Colonic mucosa (tissue), 4 donors: ENCODE data around the gene RREB1. TPM values are rescaled to one million over a fixed set of nuclear protein-coding genes. Genes with fewer than 3 reads are reported as not detected.

Experiments used
- DNase-seq: peaks from one replicate; pipeline ENCODE4 v3.0.0-alpha.2; 2020
- H3K27ac ChIP-seq: fragments of 200-600 bp; one replicate; pipeline ENCODE4 v1.8.0; 2021
- H3K27me3 ChIP-seq: fragments of 200-600 bp; one replicate; pipeline ENCODE4 v1.8.0; 2021
- H3K36me3 ChIP-seq: fragments of 200-600 bp; one replicate; pipeline ENCODE4 v1.8.0; 2021
- H3K4me1 ChIP-seq: fragments of 200-600 bp; one replicate; pipeline ENCODE4 v1.8.0; 2021; ENCODE audit warnings: mild to moderate bottlenecking
- H3K4me3 ChIP-seq: fragments of 200-600 bp; one replicate; pipeline ENCODE4 v1.8.0; 2021
- H3K9ac ChIP-seq, 2 donors: one replicate each; pipeline ENCODE4 v1.7.0; 2013; ENCODE audit warnings: control low read depth in 2 of 2, low read depth in 2 of 2, low read length in 2 of 2
- H3K9me3 ChIP-seq: fragments of 200-600 bp; one replicate; pipeline ENCODE4 v1.8.0; 2021
- intact Hi-C: fragments of 100-400 bp; cut with DNase I; formaldehyde crosslinking; loops from one replicate; pipeline ENCODE4 v1.14.1; 2022
- total RNA-seq, 2 donors: library from RNA; stranded (reverse); fragmentation: NEBNext Ultra II Directional in 1 of 2; extraction: Animal tissue kit (Norgen Biotek cat#: 25700) in 1 of 2; gene quantifications; one replicate each; pipeline ENCODE4 v1.2.1, GENCODE V29; 2021
- TF ChIP-seq, protein P1 (sequence below): fragments of 200-600 bp; IDR thresholded peaks from one replicate; pipeline ENCODE4 v1.8.0; 2022; ENCODE audit warnings: antibody characterized with exemption, mild to moderate bottlenecking
- donor health status: healthy.
- donor health status: DM: no; HTN: no; CAD: no.
- donor health status: DM: no; HTN: no; CAD: no.

The RREB1 gene
- 10 to 100 TPM; 79.0 to 81.3 TPM for total RNA-seq

DNA sequence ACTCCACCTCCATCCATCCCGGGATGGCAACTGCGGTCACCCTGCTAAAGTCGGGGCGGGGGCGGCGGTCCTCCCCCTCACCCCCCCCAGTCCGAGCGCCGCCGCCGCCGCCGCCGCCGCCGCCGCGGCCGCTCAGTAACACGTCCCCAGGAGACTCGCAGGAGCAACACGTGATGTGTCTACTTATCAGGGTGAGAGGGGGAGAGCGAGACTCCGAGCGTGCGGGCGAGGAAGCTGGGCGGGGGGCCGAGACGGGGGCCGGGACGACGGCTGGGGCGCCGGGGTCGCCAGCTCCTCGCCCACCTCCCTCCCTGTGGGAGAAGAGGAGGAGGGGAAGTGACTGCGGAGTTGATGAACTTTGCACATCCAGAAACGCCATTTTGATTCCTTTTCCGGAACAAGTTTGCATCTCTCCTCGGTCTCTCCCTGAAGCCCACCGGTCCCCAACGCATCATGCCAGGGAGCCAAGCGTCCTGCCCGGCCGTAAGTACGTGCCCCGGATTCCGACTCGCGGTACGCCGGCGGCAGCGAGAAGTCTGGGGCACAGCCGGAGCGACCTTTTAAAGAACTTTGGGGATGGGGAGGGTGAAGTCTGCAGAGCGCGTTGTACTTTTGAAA is at the start of gene RREB1:
Gene RREB1 (plus strand): TSS at position 384 of the 618 bp plus-strand sequence. CDS start 73,951 bp downstream, outside the sequence.
- H3K4me1 ChIP-seq: peaks cover 14% of the 10 kb centered on the region
- peak within 1 kb of the TSS; percentile 99 for H3K27ac ChIP-seq
- H3K9ac ChIP-seq: peak within 1 kb of the TSS; percentile 78 to 99
- DNase-seq: peak; percentile 80
- TF ChIP-seq, protein P1, sequence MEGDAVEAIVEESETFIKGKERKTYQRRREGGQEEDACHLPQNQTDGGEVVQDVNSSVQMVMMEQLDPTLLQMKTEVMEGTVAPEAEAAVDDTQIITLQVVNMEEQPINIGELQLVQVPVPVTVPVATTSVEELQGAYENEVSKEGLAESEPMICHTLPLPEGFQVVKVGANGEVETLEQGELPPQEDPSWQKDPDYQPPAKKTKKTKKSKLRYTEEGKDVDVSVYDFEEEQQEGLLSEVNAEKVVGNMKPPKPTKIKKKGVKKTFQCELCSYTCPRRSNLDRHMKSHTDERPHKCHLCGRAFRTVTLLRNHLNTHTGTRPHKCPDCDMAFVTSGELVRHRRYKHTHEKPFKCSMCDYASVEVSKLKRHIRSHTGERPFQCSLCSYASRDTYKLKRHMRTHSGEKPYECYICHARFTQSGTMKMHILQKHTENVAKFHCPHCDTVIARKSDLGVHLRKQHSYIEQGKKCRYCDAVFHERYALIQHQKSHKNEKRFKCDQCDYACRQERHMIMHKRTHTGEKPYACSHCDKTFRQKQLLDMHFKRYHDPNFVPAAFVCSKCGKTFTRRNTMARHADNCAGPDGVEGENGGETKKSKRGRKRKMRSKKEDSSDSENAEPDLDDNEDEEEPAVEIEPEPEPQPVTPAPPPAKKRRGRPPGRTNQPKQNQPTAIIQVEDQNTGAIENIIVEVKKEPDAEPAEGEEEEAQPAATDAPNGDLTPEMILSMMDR: no peak
- H3K27me3 ChIP-seq: no peaks in the 10 kb centered on the region
- H3K9me3 ChIP-seq: no peaks in the 10 kb centered on the region
- intact Hi-C loops: no loop called here
- peak within 1 kb of the TSS; percentile 92 for H3K4me3 ChIP-seq
- no peaks in the 10 kb centered on the region for H3K36me3 ChIP-seq

- H3K9ac ChIP-seq: peak overlapping the region; percentile 7 to 18
- peaks cover 3% of the 10 kb centered on the region for H3K4me1 ChIP-seq
- peak; percentile 85 for DNase-seq
- TF ChIP-seq, protein P1: no peak
- H3K36me3 ChIP-seq: no peaks in the 10 kb centered on the region
- intact Hi-C loops: no loop called here
- H3K4me3 ChIP-seq: no peak overlapping the region
- no peaks in the 10 kb centered on the region for H3K9me3 ChIP-seq
- peak overlapping the region; percentile 65 for H3K27ac ChIP-seq
- H3K27me3 ChIP-seq: no peaks in the 10 kb centered on the region
Observed at GRCh38 chr6:7058250-7058923, 49.4 kb upstream of the RREB1 start.

DNA sequence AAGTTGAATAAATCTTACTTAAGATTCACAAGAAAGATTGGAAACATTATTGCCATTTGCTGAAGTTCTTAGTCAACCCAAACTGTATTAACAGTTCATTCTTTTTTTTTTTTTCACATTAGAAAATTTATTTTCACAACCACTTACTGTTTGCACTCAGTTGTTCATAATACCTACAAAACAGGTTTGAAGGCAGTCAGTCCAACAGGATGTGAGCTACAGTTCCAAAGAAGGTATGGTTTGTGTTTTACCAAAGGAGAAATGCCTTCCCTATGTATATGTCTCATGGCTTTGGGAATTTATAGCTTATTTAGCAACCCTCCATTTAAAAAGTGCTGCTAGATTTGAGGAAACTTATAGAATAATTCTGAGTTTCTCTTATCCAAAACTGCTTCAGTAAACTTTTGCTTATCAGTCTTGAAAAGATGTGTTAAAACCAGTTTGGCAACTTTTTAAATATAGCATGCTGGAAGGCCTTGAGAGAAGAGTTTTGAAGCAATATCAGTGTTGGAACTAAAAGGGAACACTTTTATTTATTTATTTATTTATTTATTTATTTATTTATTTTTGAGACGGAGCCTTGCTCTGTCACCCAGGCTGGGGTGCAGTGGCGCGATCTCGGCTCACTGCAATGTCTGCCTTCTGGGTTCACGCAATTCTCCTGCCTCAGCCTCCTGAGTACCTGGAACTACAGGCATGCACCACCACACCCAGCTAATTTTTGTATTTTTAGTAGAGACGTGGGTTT is 46.8 kb upstream of the RREB1 start:
- H3K36me3 ChIP-seq: no peaks in the 10 kb centered on the region
- DNase-seq: no peak
- no peaks in the 10 kb centered on the region for H3K9me3 ChIP-seq
- no peaks in the 10 kb centered on the region for H3K27me3 ChIP-seq
- H3K4me3 ChIP-seq: no peak overlapping the region
- peaks cover 3% of the 10 kb centered on the region for H3K4me1 ChIP-seq
- TF ChIP-seq, protein P1: no peak
- intact Hi-C loops: no loop called here
- H3K9ac ChIP-seq: no peak overlapping the region
- H3K27ac ChIP-seq: peak overlapping the region; percentile 63

- DNase-seq: peak; percentile 60
- Histone ChIP-seq H3K27ac (no peak overlapping the region), H3K27me3 (no peaks in the 10 kb centered on the region), H3K36me3 (no peaks in the 10 kb centered on the region), H3K4me3 (no peak overlapping the region), H3K9me3 (no peaks in the 10 kb centered on the region), H3K9ac (no peak overlapping the region), H3K4me1 (peaks cover 3% of the 10 kb centered on the region)
- intact Hi-C loops: no loop called here
- TF ChIP-seq, protein P1: no peak
Observed at GRCh38 chr6:7062451-7063162, 45.2 kb upstream of the RREB1 start.

DNA sequence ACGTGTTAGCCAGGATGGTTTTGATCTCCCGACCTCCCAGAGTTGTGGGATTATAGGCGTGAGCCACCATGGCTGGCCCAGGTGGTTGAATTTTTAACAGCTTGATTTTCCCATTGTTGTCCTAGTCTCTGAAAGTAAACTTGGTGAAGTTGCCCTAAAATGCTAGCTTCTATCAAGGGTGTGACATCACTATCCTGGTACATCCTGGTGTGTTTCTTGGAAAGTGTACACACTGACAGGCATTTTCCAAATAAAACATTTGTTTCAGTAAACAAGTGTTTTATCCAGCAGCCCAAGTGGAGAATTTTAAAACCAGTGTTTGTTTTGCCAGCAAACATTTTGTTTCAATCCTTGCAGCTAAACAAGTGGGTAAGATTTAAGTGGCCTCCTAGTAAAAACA is 40.5 kb upstream of the RREB1 start:
- H3K27me3 ChIP-seq: no peaks in the 10 kb centered on the region
- no peaks in the 10 kb centered on the region for H3K4me1 ChIP-seq

More for the DNA sequence above, 40.5 kb upstream of the RREB1 start:
- Histone ChIP-seq H3K9me3 (no peaks in the 10 kb centered on the region), H3K27ac (no peak overlapping the region), H3K4me3 (no peak overlapping the region), H3K9ac (no peak overlapping the region), H3K36me3 (no peaks in the 10 kb centered on the region)
- DNase-seq: no peak
- TF ChIP-seq, protein P1: no peak
- intact Hi-C loops: no loop called here
